Measurements from ENCODE around the gene LYPLAL1. TPM values are rescaled to one million over a fixed set of nuclear protein-coding genes. Genes with fewer than 3 reads are reported as not detected.

LYPLAL1 gene
- total and polyA plus RNA-seq, 2 experiments from 2014 or later, result 28.3 to 31.9 TPM

DNA sequence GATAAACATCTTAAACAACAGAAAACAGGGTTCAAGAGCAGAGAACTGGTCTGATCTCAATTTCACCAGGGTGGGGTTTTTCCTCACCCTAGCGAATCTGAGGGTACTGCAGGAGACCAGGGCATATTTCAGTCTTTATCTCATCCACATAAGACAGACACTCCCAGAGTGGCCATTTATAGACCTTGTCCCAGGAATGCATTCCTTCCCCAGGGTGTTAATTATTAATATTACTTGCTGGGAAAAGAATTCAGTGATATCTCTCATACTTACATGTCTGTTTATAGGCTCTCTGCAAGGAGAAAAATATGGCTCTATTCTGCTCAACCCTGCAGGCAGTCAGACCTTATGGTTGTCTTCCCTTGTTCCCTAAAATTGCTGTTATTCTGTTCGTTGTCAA, 84.1 kb downstream of the LYPLAL1 start:
- no peak for DNase-seq (ENCODE audit: low spot score)
- Histone ChIP-seq H3K9me3 (ENCODE audit: low read depth) (peaks cover 3% of the 10 kb centered on the region), H2AFZ (no peak overlapping the region), H3K4me2 (no peak overlapping the region), H3K4me3 (no peak overlapping the region), H3K27me3 (no peaks in the 10 kb centered on the region), H4K20me1 (ENCODE audit: insufficient read depth, poor library complexity, severe bottlenecking) (no peaks in the 10 kb centered on the region), H3K9me2 (replicated peaks; ENCODE audit: insufficient read depth) (no peaks in the 10 kb centered on the region), H3K79me2 (no peaks in the 10 kb centered on the region), H3K27ac (no peak overlapping the region), H3K36me3 (replicated peaks; ENCODE audit: insufficient read depth, low read depth) (no peaks in the 10 kb centered on the region), H3K4me1 (ENCODE audit: insufficient read depth) (no peaks in the 10 kb centered on the region)
- TF ChIP-seq EZH2phosphoT487 (IDR thresholded peaks at IDR 0.05; ENCODE audit: low read depth, severe bottlenecking, unreplicated experiment) (no peak), EZH2 (IDR thresholded peaks at IDR 0.05; ENCODE audit: borderline replicate concordance) (no peak)
- TF ChIP-seq, protein P1, sequence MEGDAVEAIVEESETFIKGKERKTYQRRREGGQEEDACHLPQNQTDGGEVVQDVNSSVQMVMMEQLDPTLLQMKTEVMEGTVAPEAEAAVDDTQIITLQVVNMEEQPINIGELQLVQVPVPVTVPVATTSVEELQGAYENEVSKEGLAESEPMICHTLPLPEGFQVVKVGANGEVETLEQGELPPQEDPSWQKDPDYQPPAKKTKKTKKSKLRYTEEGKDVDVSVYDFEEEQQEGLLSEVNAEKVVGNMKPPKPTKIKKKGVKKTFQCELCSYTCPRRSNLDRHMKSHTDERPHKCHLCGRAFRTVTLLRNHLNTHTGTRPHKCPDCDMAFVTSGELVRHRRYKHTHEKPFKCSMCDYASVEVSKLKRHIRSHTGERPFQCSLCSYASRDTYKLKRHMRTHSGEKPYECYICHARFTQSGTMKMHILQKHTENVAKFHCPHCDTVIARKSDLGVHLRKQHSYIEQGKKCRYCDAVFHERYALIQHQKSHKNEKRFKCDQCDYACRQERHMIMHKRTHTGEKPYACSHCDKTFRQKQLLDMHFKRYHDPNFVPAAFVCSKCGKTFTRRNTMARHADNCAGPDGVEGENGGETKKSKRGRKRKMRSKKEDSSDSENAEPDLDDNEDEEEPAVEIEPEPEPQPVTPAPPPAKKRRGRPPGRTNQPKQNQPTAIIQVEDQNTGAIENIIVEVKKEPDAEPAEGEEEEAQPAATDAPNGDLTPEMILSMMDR (IDR thresholded peaks at IDR 0.05; ENCODE audit: poor library complexity), result no peak
- 48% methylated on average over 2 of the region's 2 CpGs for WGBS (ENCODE audit: low lambda C conversion rate, missing lambda C conversion rate)

DNA sequence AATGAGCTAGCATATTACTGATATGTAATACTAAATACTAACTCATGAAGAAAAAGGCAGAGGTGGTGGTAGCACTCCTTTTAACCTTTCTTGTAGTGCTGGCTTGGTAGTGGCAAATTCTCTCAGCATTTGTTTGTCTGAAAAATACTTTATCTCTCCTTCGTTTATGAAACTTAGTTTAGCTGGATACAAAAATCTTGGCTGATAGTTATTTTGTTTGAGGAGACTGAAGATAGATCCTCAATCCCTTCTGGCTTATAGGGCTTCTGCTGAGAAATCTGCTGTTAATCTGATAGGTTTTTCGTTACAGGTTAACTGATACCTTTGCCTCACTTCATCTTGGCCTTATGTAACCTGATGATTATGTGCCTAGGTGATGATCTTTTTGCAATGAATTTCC, 87.8 kb downstream of the LYPLAL1 start:
- no peaks in the 10 kb centered on the region for H4K20me1 ChIP-seq (ENCODE audit: insufficient read depth, poor library complexity, severe bottlenecking)
- no peak overlapping the region for H3K4me3 ChIP-seq
- H3K79me2 ChIP-seq, result no peaks in the 10 kb centered on the region
- H3K4me1 ChIP-seq (ENCODE audit: insufficient read depth), result peaks cover 8% of the 10 kb centered on the region
- no peaks in the 10 kb centered on the region for H3K36me3 ChIP-seq (replicated peaks; ENCODE audit: insufficient read depth, low read depth)
- H3K9me2 ChIP-seq (replicated peaks; ENCODE audit: insufficient read depth), result no peaks in the 10 kb centered on the region
- no peak overlapping the region for H3K27ac ChIP-seq
- TF ChIP-seq, protein P1 (IDR thresholded peaks at IDR 0.05; ENCODE audit: poor library complexity), result no peak
- TF ChIP-seq EZH2phosphoT487 (IDR thresholded peaks at IDR 0.05; ENCODE audit: low read depth, severe bottlenecking, unreplicated experiment) (no peak), EZH2 (IDR thresholded peaks at IDR 0.05; ENCODE audit: borderline replicate concordance) (no peak)
- no peak overlapping the region for H3K4me2 ChIP-seq
- H3K9me3 ChIP-seq (ENCODE audit: low read depth), result peaks cover 3% of the 10 kb centered on the region
- H2AFZ ChIP-seq, result no peak overlapping the region
- H3K27me3 ChIP-seq, result no peaks in the 10 kb centered on the region
- WGBS (ENCODE audit: low lambda C conversion rate, missing lambda C conversion rate), result 70% methylated on average over 2 of the region's 2 CpGs
- no peak for DNase-seq (ENCODE audit: low spot score)
